ENCODE measurements around the gene BCDIN3D.

DNA sequence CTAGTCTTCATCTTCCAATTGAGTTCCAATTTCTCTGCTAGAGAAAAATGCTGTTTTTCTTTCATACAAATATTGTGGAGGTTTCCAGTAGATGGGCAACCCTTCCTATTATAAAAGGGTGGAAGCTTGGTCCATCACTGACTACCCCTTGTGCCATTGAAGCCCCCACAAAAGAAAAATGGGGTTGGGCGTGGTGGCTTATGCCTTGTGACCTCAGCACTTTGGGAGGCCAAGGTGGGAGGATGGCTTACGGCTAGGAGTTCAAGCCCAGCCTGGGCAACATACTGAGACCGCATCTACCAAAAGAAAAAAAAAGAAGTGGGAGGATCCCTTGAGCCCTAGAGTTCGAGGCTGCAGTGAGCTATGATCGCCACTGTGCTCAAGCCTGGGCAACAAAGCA lies 37.5 kb downstream of the BCDIN3D start:
- TF ChIP-seq, protein P1, sequence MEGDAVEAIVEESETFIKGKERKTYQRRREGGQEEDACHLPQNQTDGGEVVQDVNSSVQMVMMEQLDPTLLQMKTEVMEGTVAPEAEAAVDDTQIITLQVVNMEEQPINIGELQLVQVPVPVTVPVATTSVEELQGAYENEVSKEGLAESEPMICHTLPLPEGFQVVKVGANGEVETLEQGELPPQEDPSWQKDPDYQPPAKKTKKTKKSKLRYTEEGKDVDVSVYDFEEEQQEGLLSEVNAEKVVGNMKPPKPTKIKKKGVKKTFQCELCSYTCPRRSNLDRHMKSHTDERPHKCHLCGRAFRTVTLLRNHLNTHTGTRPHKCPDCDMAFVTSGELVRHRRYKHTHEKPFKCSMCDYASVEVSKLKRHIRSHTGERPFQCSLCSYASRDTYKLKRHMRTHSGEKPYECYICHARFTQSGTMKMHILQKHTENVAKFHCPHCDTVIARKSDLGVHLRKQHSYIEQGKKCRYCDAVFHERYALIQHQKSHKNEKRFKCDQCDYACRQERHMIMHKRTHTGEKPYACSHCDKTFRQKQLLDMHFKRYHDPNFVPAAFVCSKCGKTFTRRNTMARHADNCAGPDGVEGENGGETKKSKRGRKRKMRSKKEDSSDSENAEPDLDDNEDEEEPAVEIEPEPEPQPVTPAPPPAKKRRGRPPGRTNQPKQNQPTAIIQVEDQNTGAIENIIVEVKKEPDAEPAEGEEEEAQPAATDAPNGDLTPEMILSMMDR (IDR thresholded peaks at IDR 0.05; ENCODE audit: low read depth, low read length, poor library complexity, severe bottlenecking) = no peak
- no peak for TF ChIP-seq EZH2phosphoT487 (IDR thresholded peaks at IDR 0.05; ENCODE audit: borderline replicate concordance, low read length)

Measured in DOHH2 (cell line).